DMS53 (cell line): ENCODE data around the gene MITF.

ENCODE experiments used
- DNase-seq: peaks from one replicate; lab custom pipeline; 2025; lab: John Stamatoyannopoulos, UW

MITF gene

DNA sequence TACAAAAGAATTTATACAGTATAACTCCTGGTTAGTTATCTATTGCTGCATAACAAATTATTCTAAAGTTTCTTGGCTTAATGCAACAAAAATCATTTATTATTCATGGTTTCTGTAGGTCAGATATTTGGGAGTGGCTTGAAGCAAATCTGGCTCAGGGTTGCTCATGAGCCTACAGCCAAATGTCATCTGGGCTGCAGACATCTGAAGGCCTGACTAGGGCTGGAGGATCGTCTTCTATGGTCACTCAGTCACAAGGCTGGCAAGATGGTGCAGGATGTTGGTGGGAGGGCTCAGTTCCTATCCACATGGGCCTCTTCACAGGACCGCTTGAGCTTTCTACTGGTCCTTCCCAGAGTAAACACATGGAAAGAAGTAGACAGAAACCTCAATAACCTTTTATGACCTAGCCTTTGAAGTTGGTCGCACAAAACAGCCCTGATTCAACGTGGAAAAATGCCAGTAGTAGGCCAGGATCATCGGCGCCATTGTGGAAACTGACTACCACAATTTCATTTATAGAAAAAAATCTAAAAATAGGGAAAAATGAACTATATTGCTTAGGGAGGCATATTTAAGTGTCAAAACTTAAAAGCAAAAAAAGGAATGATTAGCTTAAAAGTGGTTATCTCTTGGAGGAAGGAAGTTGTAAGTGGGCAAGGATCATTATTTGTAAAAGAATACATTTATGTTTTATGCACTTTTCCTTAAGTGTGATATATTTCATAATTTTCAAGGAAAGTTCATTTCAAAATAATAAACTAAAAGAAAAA lies 9.9 kb upstream of the MITF start:
- no peak for DNase-seq

DNA sequence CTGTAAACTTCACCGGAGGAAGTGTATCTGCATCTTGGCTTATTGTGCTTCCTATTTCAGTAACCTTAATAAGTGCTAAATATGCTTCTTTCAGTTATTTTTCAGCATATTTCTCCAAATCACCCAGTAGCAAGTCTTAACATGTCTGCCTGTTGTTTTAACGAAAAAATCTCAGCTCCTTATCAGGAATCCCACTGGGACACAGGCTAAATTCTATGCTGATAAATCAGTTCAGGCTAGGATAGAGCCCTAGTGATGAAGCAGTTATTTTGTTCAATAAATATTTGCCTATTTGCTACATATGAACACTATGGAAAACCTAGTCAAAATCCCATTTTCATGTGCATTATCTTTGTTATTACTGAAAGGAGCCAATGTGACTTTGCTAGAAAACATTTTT lies 8.2 kb upstream of the MITF start:
- no peak for DNase-seq

DNA sequence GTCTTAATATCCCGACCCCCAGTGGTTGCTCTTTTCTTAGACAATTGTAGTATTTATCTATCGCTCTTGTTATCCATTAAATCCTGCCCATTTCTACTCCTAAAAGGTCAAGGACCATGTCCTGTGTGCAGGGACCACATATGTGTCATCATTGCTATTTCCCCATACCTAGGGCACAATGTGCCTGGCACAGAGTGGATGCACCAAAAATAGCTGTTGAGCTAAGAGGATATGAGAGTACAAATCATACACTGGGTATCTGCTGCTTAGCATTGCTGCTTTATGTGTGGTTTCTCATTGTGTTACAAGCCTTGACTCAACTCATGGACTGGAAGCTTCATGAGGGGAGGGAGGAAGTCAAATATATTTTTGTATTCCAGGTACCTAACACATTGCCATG lies 3.4 kb upstream of the MITF start:
- no peak for DNase-seq

DNA sequence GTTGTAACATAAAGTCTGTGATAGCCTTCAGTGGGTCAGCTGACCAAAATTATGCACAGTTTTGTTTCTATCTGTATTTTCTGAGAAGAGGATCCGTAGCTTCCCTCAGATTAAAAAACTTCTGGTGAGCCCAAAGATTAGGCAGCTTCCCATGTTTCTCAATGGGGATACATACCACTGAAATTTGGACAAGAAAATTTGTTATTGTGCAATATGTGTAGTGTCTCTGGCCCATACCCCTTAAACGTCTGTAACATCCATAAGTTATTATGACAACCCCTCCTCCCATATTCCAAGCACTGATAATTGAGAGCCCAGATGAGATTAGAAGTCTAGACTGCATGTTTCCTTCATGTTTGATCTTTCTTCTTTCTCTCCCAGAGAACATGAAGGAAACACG lies 1.9 kb upstream of the MITF start:
- DNase-seq, result no peak

DNA sequence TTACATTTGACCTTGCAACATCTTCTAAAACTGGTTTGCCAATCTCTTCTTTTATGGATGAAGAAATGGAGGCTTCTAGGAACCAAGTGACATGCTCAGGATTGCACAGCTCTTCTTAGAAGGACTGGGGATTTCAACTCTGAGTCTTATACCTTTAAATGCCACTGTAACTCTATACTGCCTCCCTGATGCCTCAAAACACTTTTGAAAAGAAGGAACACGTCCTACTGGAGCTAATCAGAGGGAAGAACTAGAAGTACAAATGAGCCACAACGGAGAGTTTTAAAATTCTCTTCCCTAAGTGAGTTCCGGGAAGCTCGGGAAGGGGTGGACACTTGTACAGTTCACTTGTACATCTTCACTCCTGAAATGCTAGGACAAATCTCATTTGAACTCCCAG lies 949 bp upstream of the MITF start:
- DNase-seq, result no peak

DNA sequence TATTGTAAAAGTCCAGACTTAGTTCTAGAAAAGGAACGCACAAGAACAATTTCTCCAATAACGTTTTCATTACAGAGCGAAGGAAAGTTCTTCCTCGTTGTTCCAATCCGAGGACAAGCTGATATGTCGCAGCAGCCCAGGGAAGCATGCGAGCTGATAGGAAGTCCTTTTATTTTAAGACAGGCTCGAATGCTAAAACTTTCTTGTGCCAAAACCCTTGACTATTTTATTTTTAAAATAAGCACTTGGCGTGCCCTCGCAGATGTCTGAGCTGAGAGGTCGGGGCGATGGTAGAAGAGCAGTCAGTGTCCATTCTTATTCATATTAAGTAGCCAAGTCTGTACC lies 433 bp upstream of the MITF start:
- DNase-seq, result no peak

DNA sequence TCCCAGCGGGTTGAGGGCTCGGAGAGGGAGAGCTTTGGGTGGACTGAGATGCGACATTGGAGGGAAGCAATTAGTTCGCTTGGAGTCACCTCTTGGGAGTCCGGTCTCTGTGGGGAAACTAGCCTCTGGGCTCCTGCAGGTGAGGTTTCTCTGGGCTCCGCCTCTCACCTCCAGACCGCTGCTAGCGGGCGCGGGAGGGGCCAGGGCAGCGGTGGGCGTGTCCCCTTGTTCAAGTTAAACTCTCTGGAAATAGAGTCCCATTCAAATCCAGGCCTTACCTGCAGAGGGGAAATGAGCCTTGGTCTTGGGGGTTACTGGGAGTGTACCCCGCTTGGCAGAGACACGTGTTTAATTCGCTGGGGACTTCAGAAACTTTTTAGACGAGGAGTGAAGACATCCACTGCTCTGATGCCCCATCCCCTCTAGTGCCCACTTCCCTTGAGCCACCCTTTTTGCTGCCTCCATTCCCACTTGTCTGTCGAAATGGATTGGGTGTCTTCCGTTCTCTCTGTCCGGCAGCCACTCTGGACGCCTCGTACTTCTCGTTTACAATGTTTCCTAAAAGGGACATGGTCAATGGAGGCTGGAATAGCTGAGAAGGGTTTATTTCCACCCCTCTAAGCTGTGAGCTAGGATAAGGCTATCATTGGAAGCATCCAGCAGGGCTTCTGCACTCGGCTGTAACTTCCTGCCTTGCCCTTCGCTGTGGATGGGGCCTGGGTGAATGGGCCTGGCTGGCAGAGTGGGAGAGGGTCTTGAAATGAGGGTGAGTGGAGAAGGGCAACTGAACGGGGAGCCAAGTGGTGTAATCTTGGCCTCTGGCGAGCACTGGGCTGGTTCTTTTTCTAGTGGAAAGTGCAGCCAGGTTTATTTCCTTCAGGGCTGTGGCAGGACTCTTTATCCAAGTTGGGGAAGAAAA lies 1.1 kb downstream of the MITF start:
- DNase-seq, result peak; percentile 56

DNA sequence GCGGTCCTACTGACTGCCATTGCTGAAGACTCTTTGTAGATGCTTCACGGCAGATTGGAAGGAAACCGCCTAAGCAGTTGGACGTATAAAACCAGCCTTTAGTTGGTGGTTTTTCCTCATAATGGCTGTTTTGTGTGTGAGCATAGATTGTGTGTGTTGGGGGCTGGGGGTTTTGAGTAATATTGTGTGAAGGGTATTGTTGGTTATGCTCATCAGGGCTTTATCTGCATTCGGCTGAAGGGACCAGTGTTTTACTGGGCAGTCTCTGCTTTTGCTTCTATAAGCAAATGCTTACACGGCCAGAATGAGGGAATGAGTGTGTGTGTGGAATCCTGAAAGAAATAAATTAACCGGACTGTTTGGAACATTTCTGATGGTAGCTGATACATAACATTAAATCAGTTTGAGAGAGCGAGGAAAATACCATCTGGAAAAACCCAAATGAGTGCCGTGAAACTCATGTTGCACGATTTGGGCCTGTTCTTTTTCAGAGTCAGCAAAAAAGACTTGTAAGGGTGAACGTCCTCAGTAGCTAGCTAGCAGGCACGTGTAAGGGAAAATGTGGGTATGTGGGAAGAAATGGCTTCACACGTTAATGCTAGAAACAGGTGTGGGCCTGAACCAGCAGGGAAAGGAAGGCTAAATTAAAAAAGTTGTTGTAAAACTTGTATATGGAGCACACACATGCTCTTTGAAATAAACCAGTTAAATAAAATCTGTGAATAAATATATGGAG lies 1.9 kb downstream of the MITF start:
- no peak for DNase-seq

DNA sequence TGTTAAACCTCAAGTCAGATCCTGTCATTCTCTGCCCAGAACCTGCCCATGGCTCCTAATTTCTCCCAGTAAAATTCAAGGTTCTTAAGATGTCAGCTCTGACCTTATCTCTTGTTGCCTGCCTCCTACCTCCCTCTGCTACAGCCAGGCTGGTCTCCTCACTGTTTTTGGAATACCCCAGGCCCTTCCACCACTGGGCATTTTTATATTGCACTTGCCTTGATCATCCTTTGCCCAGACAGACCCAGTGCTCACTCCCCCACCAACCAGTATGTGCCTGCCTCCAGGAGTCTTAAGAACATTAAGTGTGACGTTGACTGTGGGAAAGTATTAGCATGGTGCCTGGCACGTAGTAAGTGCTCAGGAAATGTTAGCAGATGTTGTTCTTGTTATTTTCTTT lies 3.1 kb downstream of the MITF start:
- no peak for DNase-seq

DNA sequence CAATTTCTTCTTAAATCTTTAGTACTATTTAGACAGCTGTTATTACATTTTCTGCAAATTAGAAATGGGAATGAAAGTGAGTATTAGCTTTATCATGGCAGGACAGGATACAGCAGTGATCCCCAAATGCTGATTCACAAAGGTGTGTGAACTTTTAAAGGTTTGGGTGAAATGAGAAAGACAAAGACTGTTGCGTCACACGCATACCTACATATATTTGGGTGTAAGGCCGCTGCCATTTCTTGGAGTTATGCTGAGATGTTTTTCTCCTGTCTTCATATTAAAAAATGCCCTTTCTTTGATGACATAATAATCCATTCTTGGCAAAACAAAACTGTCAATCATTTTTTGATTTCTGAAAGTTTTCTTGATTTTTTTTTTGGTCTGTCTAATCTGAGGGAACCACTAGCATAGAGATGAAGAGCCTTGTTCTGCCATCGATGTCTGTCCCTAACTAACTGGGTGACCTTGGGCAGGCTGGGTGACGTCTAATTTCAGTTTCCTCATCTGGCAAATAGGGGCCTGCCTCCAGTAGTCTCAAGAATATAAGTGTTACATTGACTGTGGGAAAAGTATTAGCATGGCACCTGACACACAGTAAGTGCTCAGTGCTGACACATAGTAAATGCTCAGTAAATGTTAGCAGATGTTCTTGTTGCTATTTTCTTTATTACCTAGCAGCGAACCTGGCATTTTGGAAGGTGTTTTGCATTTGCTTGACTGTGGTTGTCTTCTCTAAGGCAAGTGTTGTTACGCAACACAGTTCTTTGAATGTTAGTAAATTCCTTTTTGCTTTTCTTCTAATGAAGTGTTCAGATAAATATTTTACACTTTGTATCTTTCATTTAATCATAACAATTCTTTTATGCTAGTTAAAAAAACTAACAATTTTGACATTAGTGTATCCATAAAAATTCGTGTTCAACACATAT lies 5.0 kb downstream of the MITF start:
- no peak for DNase-seq

DNA sequence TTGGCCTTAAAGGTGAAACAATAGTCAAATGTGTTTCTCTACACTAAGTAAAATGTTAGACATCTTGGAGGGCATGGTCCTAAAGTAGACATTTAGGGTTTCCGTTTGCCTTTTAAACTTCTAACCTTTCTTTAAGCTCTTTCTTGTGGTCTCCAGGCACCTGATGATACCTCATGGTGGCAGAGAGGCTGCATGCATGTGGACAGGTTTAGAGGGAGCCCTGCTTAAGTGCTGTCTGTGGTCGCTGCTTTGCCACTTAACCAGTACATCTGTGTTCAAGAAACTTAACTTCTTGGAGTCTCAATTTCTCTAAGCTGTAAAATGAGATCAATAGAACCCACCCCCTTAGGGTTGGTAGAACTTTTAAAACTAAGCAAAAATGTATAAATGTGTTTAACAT lies 6.2 kb downstream of the MITF start:
- DNase-seq, result no peak

DNA sequence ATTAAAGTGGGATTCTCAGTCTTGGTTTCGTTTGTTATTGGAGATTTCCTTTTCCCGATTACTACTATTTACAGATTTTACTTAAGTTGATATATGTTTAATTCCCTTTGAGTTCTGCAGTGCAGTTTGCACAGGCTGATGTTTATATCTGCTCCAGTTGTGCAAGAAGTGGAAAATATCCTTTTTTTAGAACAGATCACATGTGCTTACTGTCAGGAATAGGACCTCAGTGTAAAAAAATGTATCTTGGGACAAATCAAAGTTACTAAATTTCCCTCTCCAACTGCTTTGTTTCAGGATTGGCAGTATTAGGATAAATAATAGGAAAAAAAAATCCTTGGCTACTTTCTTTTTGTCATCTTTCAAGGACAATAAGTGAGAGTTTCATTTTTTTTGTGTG lies 6.9 kb downstream of the MITF start:
- no peak for DNase-seq

DNA sequence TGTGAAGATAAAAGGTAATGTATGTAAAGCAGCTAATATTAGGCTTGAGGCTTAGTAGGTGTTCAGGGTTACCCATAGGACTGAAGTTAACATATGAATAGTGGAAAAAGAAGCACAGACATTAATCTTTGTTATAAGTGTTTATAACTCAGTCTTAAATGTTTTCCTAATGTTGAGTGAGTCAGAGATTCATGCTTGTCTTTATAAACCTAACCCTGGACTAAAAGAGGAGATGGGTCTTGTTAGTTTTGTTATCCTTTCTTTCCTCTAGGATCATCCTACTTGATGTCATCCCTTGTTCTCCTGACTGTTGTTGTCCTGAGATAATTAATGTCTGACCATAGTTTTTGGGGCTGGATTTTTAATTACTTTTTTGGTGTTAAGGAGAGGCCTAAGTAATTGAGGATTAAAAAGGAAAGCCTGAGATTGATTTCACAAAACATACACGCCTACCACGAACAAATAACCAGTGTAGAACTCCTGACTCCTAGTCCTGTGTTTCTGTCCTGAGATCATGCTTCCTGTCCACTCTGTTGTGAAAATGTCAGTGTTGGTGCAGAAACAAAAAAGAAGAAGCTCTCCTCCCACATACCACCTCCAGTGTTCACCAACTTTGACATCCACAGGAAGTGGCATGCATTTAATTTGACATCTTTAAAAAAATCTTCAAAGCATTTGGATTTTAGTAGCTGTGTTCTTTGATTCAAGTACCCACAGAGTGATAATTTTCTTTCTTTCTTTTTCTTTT lies 8.4 kb downstream of the MITF start:
- DNase-seq, result no peak

DNA sequence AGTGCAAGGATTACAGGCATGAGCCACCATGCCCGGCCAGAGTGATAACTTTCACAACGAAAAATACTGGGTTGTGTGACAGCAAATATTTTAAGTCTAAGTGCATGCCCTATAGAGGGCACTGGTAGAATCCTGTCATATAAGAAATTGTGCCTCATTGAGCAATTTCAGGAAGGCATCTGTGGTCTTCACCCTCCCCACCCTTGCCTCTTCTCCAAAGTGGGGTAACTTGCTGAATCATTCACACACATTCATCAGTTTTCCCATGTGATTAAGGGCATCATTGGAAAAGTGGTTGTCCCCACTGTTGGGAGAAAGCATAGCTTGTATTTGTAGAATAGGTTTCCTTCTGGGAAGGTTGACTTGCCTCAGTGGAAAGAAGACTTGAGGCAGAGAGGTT lies 9.2 kb downstream of the MITF start:
- no peak for DNase-seq

DNA sequence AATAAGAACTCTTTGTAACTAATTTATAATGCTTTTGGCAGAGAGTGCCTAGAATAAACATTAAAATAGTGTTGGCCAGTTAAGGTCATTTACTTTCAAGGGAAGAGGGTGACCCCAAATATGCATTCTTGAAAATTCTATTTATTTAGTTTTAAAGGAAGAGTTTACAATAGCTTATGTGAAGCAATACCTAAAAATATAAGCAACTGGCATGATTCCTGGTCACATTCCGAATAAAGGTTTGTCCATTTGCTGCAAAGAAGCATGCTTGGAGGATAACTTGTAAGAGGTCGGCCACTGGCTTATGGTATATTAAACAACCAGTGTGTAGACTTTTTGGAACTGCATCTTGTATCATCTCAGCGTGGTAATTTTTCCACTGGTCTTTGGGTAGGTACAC lies 10.2 kb downstream of the MITF start:
- no peak for DNase-seq

DNA sequence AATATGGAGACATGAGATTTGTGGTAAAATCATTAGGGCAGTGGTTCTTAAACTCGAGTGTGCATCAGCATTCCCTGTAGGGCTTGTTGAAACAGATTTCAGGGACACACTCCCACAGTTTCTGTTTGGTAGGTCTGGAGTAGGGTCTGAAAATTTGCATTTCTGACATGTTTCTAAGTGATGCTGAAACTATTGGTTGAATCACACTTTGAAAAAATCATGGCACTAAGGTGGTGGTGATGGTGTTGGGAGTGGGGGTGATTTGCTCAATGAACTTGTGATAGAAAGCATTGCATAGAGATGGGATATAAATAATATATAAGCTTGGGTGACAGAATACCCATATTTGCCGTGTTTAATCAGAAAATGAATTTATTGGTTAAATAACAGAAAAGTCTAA lies 11.3 kb downstream of the MITF start:
- no peak for DNase-seq

DNA sequence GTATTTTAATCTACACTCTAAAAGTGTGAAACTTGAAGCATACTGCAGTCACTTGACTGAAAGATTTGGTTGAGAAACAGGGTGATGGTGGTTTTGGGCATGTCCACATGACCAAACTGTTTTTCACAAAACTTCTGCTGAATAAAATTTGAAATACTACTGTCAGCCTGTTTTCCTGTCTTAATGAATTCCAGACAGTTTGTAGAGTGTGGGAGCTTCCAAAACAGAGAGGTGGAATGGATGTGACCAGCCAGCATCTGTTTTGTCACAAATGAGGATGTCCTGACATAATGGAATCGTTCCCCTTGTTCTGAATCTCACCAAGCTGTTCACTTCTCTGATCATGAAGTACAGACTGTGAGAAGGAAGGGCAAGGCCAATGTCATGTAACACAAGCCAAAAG lies 11.8 kb downstream of the MITF start:
- DNase-seq, result no peak

DNA sequence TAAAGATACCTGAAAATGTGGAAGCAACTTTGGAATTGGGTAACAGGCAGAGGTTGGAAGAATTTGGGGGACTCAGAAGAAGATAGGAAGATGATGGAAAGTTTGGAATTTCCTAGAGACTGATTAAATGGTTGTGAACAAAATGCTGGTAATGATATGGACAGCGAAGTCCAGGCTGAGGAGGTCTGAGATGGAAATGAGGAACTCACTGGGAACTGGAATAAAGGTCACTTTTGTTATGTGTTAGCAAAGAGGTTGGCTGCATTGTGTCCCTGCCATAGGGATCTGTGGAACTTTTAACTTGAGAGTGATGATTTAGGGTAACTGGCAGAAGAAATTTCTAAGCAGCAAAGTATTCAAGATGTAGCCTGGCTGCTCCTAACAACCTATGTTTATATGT lies 13.0 kb downstream of the MITF start:
- no peak for DNase-seq

DNA sequence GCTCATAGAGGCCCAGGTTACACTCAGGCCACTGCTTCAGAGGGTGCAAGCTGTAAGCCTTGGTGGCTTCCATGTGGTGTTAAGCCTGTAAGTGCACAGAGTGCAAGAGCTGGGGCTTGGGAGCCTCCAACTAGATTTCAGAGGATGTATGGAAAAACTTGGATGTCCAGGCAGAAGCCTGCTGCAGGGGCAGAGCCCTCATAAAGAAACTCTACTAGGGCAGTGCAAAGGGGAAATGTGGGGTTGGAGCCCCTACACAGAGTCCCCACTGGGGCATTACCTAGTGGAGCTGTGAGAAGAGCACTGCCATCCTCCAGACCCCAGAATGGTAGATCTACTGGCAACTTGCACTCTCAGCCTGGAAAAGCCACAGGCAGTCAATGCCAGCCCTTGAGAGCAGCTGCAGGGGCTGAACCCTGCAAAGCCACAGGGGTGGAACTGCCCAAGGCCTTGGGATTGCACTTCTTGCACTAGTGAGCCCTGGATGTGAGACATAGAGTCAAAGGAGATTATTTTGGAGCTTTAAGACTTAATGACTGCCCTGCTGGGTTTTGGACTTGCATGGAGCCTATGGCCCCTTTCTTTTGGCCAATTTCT lies 14.0 kb downstream of the MITF start:
- no peak for DNase-seq

DNA sequence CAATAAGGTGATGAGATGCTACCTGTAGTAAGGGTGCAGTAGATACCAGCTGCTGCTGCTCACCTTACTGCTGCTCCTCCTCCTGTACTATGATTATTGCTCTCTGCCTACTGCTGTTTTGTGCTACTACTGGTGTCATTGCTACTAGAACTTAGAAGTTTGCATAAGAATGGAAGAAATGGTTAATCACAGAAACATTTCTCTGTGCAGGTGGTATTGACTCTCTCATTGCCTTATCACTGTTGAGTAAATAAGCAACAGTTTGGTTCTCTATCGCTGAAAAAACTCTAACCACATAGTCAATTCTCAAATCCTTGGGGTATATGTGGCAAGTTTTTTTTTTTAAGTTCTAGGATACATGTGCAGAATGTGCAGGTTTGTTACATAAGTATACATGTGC lies 16.5 kb downstream of the MITF start:
- no peak for DNase-seq
